Gastroesophageal sphincter (tissue), 3 donors: ENCODE data around the gene PGAM1.

Experiments
- CTCF ChIP-seq, 4 experiments: fragments of 200-600 bp in 2 of 4; fragments of 450-650 bp in 2 of 4; sonication (generic) in 1 of 4; IDR thresholded peaks; one replicate each; pipeline ENCODE4 v1.5.1; 2017 to 2019; ENCODE audit warnings: antibody characterized with exemption in 4 of 4, mild to moderate bottlenecking in 2 of 4, moderate library complexity in 2 of 4
- EP300 ChIP-seq: sonication (generic); formaldehyde crosslinking; IDR thresholded peaks from one replicate; pipeline ENCODE4 v1.6.1; 2017; ENCODE audit warnings: antibody characterized with exemption, mild to moderate bottlenecking
- POLR2A ChIP-seq, 2 donors: fragments of 450-650 bp; IDR thresholded peaks; one replicate each; pipeline ENCODE4 v1.6.1; 2017; ENCODE audit warnings: antibody characterized with exemption in 2 of 2, mild to moderate bottlenecking in 2 of 2, moderate library complexity in 1 of 2
- POLR2AphosphoS5 ChIP-seq: sonication (generic); formaldehyde crosslinking; IDR thresholded peaks from one replicate; pipeline ENCODE4 v1.6.1; 2017; ENCODE audit warnings: antibody characterized with exemption

- TF ChIP-seq CTCF (IDR thresholded peaks at IDR 0.05) (no peak), POLR2A (IDR thresholded peaks at IDR 0.05) (no peak), POLR2AphosphoS5 (no peak), EP300 (no peak)
These were observed 16.3 kb downstream of the PGAM1 start for GRCh38 chr10:97442277-97442676.
